Activated CD4-positive, alpha-beta T cell treated with anti-CD3 and anti-CD28 coated beads for 36 hours (primary cell): ENCODE measurements around the gene TDRD1. TPM values are rescaled to one million over a fixed set of nuclear protein-coding genes. Genes with fewer than 3 reads are reported as not detected.

ENCODE experiments used
- ATAC-seq: fragments of 200-7000 bp; cut with Tn5 transposase; one replicate; pipeline ENCODE4 v1.10.0; 2021; ENCODE audit warnings: mild to moderate bottlenecking, moderate library complexity
- CTCF ChIA-PET: fragments of 350-600 bp; sonication (Branson Sonifier 250); formaldehyde crosslinking; loops from one replicate; lab custom pipeline; 2021; ENCODE audit warnings: antibody characterized with exemption; lab: Charles Lee
- POLR2A ChIA-PET: fragments of 350-600 bp; sonication (Branson Sonifier 250); formaldehyde crosslinking; loops from one replicate; lab custom pipeline; 2021; ENCODE audit warnings: antibody characterized with exemption, inconsistent platforms; lab: Charles Lee
- DNase-seq: peaks from one replicate; pipeline ENCODE4 v3.0.0-alpha.2; 2020
- H3K27ac Mint-ChIP-seq: one replicate; pipeline ENCODE4 v1.8.0; 2021; ENCODE audit warnings: mixed read lengths
- H3K27me3 Mint-ChIP-seq: one replicate; pipeline ENCODE4 v1.8.0; 2021; ENCODE audit warnings: mixed read lengths
- H3K36me3 Mint-ChIP-seq: one replicate; pipeline ENCODE4 v1.8.0; 2021; ENCODE audit warnings: low read depth, mixed read lengths
- H3K4me1 Mint-ChIP-seq: one replicate; pipeline ENCODE4 v1.8.0; 2021; ENCODE audit warnings: mixed read lengths
- H3K4me3 Mint-ChIP-seq: one replicate; pipeline ENCODE4 v1.8.0; 2021; ENCODE audit warnings: mild to moderate bottlenecking, moderate library complexity, mixed read lengths
- H3K9me3 Mint-ChIP-seq: one replicate; pipeline ENCODE4 v1.8.0; 2021; ENCODE audit warnings: low read depth, mixed read lengths
- intact Hi-C, 2 experiments: fragments of 100-400 bp; cut with DNase I in 1 of 2; cut with micrococcal nuclease in 1 of 2; formaldehyde crosslinking; loops; one replicate each; pipeline versions ENCODE4 v1.14.2 to v1.15.1; 2022 to 2024; cut with DNase I, micrococcal nuclease
- total RNA-seq, 2 experiments: library from RNA; stranded (reverse); gene quantifications; one replicate each; pipeline ENCODE4 v1.2.3, GENCODE V29; 2021

The TDRD1 gene
- total RNA-seq, 2 experiments from 2014 or later, result 0.21 to 0.25 TPM

GRCh38 chr10:114239117-114239993, 60.2 kb downstream of the TDRD1 start, which contains the start of gene VWA2:
TSS of gene VWA2 (plus strand) at chr10:114239254. CDS start at chr10:114248714, 9,460 bp downstream.
- H3K9me3 Mint-ChIP-seq, result no peaks in the 10 kb centered on the region
- ChIA-PET POLR2A (interaction anchor here (0.6 kb wide), 1 partner anchor 1748 kb away, joined by 4 read pairs; no protein-coding TSS in a partner anchor), CTCF (interaction anchor here (0.7 to 0.9 kb wide), 2 partner anchors 12 to 535 kb away, joined by 3 to 4 read pairs; no protein-coding TSS in a partner anchor)
- H3K27ac Mint-ChIP-seq, result no peak within 1 kb of the TSS
- peak within 1 kb of the TSS; percentile 57 for H3K4me3 Mint-ChIP-seq
- DNase-seq (peak; percentile 65), ATAC-seq (peak; percentile 70)
- H3K27me3 Mint-ChIP-seq, result peaks cover 51% of the 10 kb centered on the region
- H3K4me1 Mint-ChIP-seq, result peaks cover 5% of the 10 kb centered on the region
- intact Hi-C loops, result loop anchor here in 1 of 2 experiments (2.0 kb wide), 1 partner anchor 441 kb away; no protein-coding TSS in a partner anchor
- no peaks in the 10 kb centered on the region for H3K36me3 Mint-ChIP-seq

GRCh38 chr10:114239994-114240345, 60.8 kb downstream of the TDRD1 start:
- Mint-ChIP-seq H3K4me1 (no peaks in the 10 kb centered on the region), H3K9me3 (no peaks in the 10 kb centered on the region), H3K27me3 (peaks cover 51% of the 10 kb centered on the region), H3K36me3 (no peaks in the 10 kb centered on the region), H3K27ac (no peak overlapping the region), H3K4me3 (no peak overlapping the region)
- ChIA-PET POLR2A (no interaction called here), CTCF (no interaction called here)
- intact Hi-C loops, result loop anchor here in 1 of 2 experiments (2.0 kb wide), 1 partner anchor 441 kb away; no protein-coding TSS in a partner anchor
- ATAC-seq (no peak), DNase-seq (no peak)

- CTCF ChIA-PET, result interaction anchor here (0.6 kb wide), 1 partner anchor 467 kb away, joined by 5 read pairs; no protein-coding TSS in a partner anchor
- DNase-seq (no peak), ATAC-seq (no peak)
- Mint-ChIP-seq H3K4me3 (no peak overlapping the region), H3K27ac (no peak overlapping the region), H3K27me3 (peaks cover 49% of the 10 kb centered on the region), H3K9me3 (no peaks in the 10 kb centered on the region), H3K36me3 (no peaks in the 10 kb centered on the region), H3K4me1 (no peaks in the 10 kb centered on the region)
- POLR2A ChIA-PET, result no interaction called here
- intact Hi-C loops, result no loop called here
Measured at GRCh38 chr10:114242235-114242634, 63.1 kb downstream of the TDRD1 start.

GRCh38 chr10:114243661-114244060, 64.5 kb downstream of the TDRD1 start:
- no peaks in the 10 kb centered on the region for H3K9me3 Mint-ChIP-seq
- DNase-seq, result no peak
- no peaks in the 10 kb centered on the region for H3K4me1 Mint-ChIP-seq
- ChIA-PET CTCF (interaction anchor here (0.9 kb wide), 1 partner anchor 61 kb away, joined by 3 read pairs; no protein-coding TSS in a partner anchor), POLR2A (no interaction called here)
- no peaks in the 10 kb centered on the region for H3K36me3 Mint-ChIP-seq
- H3K27ac Mint-ChIP-seq, result no peak overlapping the region
- no peak overlapping the region for H3K4me3 Mint-ChIP-seq
- intact Hi-C loops, result no loop called here
- H3K27me3 Mint-ChIP-seq, result peaks cover 42% of the 10 kb centered on the region
- no peak for ATAC-seq

- no peaks in the 10 kb centered on the region for H3K4me1 Mint-ChIP-seq
- CTCF ChIA-PET, result interaction anchor here (0.9 kb wide), 1 partner anchor 60 kb away, joined by 3 read pairs; no protein-coding TSS in a partner anchor
- intact Hi-C loops, result no loop called here
- H3K27ac Mint-ChIP-seq, result no peak overlapping the region
- no peak for DNase-seq
- POLR2A ChIA-PET, result no interaction called here
- H3K4me3 Mint-ChIP-seq, result no peak overlapping the region
- H3K36me3 Mint-ChIP-seq, result no peaks in the 10 kb centered on the region
- H3K27me3 Mint-ChIP-seq, result peaks cover 37% of the 10 kb centered on the region
- no peak for ATAC-seq
- H3K9me3 Mint-ChIP-seq, result no peaks in the 10 kb centered on the region
Measured at GRCh38 chr10:114244126-114244525, 65.0 kb downstream of the TDRD1 start.

GRCh38 chr10:114245121-114245791, 66.1 kb downstream of the TDRD1 start:
- no peaks in the 10 kb centered on the region for H3K4me1 Mint-ChIP-seq
- intact Hi-C loops, result no loop called here
- ChIA-PET POLR2A (interaction anchor here (0.7 kb wide), 1 partner anchor 56 kb away, joined by 4 read pairs; no protein-coding TSS in a partner anchor), CTCF (interaction anchor here (0.6 kb wide), 1 partner anchor 590 kb away, joined by 3 read pairs; no protein-coding TSS in a partner anchor)
- H3K9me3 Mint-ChIP-seq, result no peaks in the 10 kb centered on the region
- H3K27ac Mint-ChIP-seq, result no peak overlapping the region
- no peaks in the 10 kb centered on the region for H3K36me3 Mint-ChIP-seq
- peaks cover 33% of the 10 kb centered on the region for H3K27me3 Mint-ChIP-seq
- no peak for ATAC-seq
- no peak overlapping the region for H3K4me3 Mint-ChIP-seq
- DNase-seq, result no peak

GRCh38 chr10:114246679-114247305, 67.6 kb downstream of the TDRD1 start:
- POLR2A ChIA-PET, result no interaction called here
- no peaks in the 10 kb centered on the region for H3K9me3 Mint-ChIP-seq
- no peaks in the 10 kb centered on the region for H3K4me1 Mint-ChIP-seq
- intact Hi-C loops, result no loop called here
- no peaks in the 10 kb centered on the region for H3K36me3 Mint-ChIP-seq
- no peak overlapping the region for H3K27ac Mint-ChIP-seq
- H3K4me3 Mint-ChIP-seq, result no peak overlapping the region
- DNase-seq, result no peak
- CTCF ChIA-PET, result no interaction called here
- peaks cover 23% of the 10 kb centered on the region for H3K27me3 Mint-ChIP-seq
- ATAC-seq, result no peak

- ATAC-seq, result no peak
- no peaks in the 10 kb centered on the region for H3K9me3 Mint-ChIP-seq
- H3K27me3 Mint-ChIP-seq, result peaks cover 3% of the 10 kb centered on the region
- POLR2A ChIA-PET, result no interaction called here
- H3K27ac Mint-ChIP-seq, result no peak overlapping the region
- CTCF ChIA-PET, result no interaction called here
- intact Hi-C loops, result no loop called here
- DNase-seq, result no peak
- no peaks in the 10 kb centered on the region for H3K36me3 Mint-ChIP-seq
- no peaks in the 10 kb centered on the region for H3K4me1 Mint-ChIP-seq
- no peak overlapping the region for H3K4me3 Mint-ChIP-seq
Measured at GRCh38 chr10:114250236-114250635, 71.1 kb downstream of the TDRD1 start.

GRCh38 chr10:114250716-114251115, 71.6 kb downstream of the TDRD1 start:
- no peaks in the 10 kb centered on the region for H3K27me3 Mint-ChIP-seq
- H3K4me3 Mint-ChIP-seq, result no peak overlapping the region
- CTCF ChIA-PET, result no interaction called here
- no peak overlapping the region for H3K27ac Mint-ChIP-seq
- no peaks in the 10 kb centered on the region for H3K9me3 Mint-ChIP-seq
- DNase-seq (no peak), ATAC-seq (no peak)
- intact Hi-C loops, result no loop called here
- H3K36me3 Mint-ChIP-seq, result no peaks in the 10 kb centered on the region
- H3K4me1 Mint-ChIP-seq, result no peaks in the 10 kb centered on the region
- POLR2A ChIA-PET, result interaction anchor here (0.7 kb wide), 1 partner anchor 177 kb away, joined by 3 read pairs; no protein-coding TSS in a partner anchor

- ATAC-seq, result no peak
- H3K27ac Mint-ChIP-seq, result no peak overlapping the region
- H3K9me3 Mint-ChIP-seq, result no peaks in the 10 kb centered on the region
- POLR2A ChIA-PET, result no interaction called here
- CTCF ChIA-PET, result no interaction called here
- intact Hi-C loops, result no loop called here
- no peaks in the 10 kb centered on the region for H3K36me3 Mint-ChIP-seq
- no peaks in the 10 kb centered on the region for H3K4me1 Mint-ChIP-seq
- H3K27me3 Mint-ChIP-seq, result no peaks in the 10 kb centered on the region
- no peak for DNase-seq
- no peak overlapping the region for H3K4me3 Mint-ChIP-seq
Measured at GRCh38 chr10:114252092-114252491, 72.9 kb downstream of the TDRD1 start.

- no peaks in the 10 kb centered on the region for H3K4me1 Mint-ChIP-seq
- no peak overlapping the region for H3K4me3 Mint-ChIP-seq
- H3K27me3 Mint-ChIP-seq, result no peaks in the 10 kb centered on the region
- ChIA-PET POLR2A (no interaction called here), CTCF (no interaction called here)
- DNase-seq (no peak), ATAC-seq (no peak)
- H3K9me3 Mint-ChIP-seq, result no peaks in the 10 kb centered on the region
- H3K27ac Mint-ChIP-seq, result no peak overlapping the region
- intact Hi-C loops, result no loop called here
- H3K36me3 Mint-ChIP-seq, result no peaks in the 10 kb centered on the region
Measured at GRCh38 chr10:114252883-114253282, 73.7 kb downstream of the TDRD1 start.
